Measurements from ENCODE around the gene POLR1D.

DNA sequence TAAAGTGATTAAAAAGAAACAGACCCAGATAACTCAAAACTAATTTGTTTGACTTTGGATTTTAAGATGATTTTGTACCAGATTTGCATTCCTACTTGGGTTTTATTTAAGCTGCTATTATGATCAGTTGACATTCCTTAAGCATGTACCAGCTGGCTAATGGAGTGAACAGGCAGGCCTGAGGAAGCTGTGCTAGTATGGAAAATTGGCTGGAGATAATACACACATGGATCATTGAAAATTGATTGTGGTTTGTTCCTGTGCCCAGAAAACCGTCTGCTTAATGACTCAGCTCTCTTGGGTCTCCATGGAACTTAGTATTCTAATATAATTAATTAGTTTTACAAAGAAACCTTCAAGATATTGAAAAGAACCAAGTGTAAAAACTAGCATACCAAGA lies 22.6 kb downstream of the POLR1D start:
- TF ChIP-seq POLR2A (IDR thresholded peaks at IDR 0.05; ENCODE audit: low read length) (no peak), GATA1 (IDR thresholded peaks at IDR 0.05; ENCODE audit: low read depth, low read length) (no peak)
